K562 (cell line): ENCODE data around the gene PITX1. TPM values are rescaled to one million over a fixed set of nuclear protein-coding genes. Genes with fewer than 3 reads are reported as not detected.

Source experiments
- ATAC-seq: fragments of 200-7000 bp; cut with Tn5 transposase; 3 replicates; pipeline ENCODE4 v1.9.1; 2020; ENCODE audit warnings: moderate library complexity
- BruUV-seq: library from RNA; stranded (reverse); fragments of 400-500 nt; replicated peaks from 2 replicates; lab custom pipeline; 2021; lab: Mats Ljungman, UMichigan
- CTCF ChIA-PET: fragments of 300-600 bp; formaldehyde crosslinking; extraction: SDS; loops from one replicate; lab custom pipeline; 2021; ENCODE audit warnings: low intra/inter-chr PET ratio; lab: Yijun Ruan, JAX
- POLR2A ChIA-PET: fragments of 300-600, 350-650 bp; sonication (Branson Sonifier 250); formaldehyde crosslinking; extraction: SDS; loops from one replicate; lab custom pipeline; 2021; ENCODE audit warnings: antibody characterized with exemption, inconsistent platforms; lab: Yijun Ruan, JAX
- DNase-seq, 4 experiments: peaks; one replicate each; pipeline versions ENCODE4 v3.0.0 to v3.0.0-alpha.2; 2011 to 2018; ENCODE audit warnings: low spot score in 3 of 4, mixed read lengths in 3 of 4; ENCODE audit errors: extremely low read depth in 1 of 4
- FAIRE-seq: peaks from 2 replicates; lab custom pipeline; 2011; peaks lifted over from hg19 to GRCh38; lab: Jason Lieb, UNC
- H2AFZ ChIP-seq: 2 replicates; pipeline ENCODE4 v1.6.0; 2011; ENCODE audit warnings: low read depth, low read length, control low read depth, inconsistent platforms
- H3K27ac ChIP-seq: fragments of 200-600 bp; 3 replicates; pipeline ENCODE4 v1.8.0; 2011; ENCODE audit warnings: low read depth, mild to moderate bottlenecking, control low read depth, inconsistent platforms, low read length, moderate library complexity, mixed read lengths; ENCODE audit errors: extremely low read depth
- H3K27me3 ChIP-seq, 2 experiments: fragments of 300-600 bp in 1 of 2; 2 replicates in 1 of 2; 3 replicates in 1 of 2; pipeline versions ENCODE4 v1.6.0 to v1.8.0; 2011; ENCODE audit warnings: inconsistent platforms in 2 of 2, low read length in 2 of 2, mild to moderate bottlenecking in 1 of 2, mixed read lengths in 1 of 2, moderate library complexity in 1 of 2; ENCODE audit not compliant: control insufficient read depth in 2 of 2, insufficient read depth in 2 of 2
- H3K36me3 ChIP-seq: fragments of 300-600 bp; 3 replicates; pipeline ENCODE4 v1.8.0; 2011; ENCODE audit warnings: mild to moderate bottlenecking, low read length, inconsistent platforms; ENCODE audit not compliant: control insufficient read depth, insufficient read depth
- H3K4me1 ChIP-seq, 2 experiments: fragments of 200-600 bp in 1 of 2; replicated peaks in 1 of 2; 2 replicates in 1 of 2; 3 replicates in 1 of 2; pipeline versions ENCODE4 v1.5.1 to v1.8.0; 2011; ENCODE audit warnings: inconsistent platforms in 2 of 2, low read length in 2 of 2, mild to moderate bottlenecking in 1 of 2, mixed read lengths in 1 of 2, moderate library complexity in 1 of 2; ENCODE audit not compliant: control insufficient read depth in 2 of 2, insufficient read depth in 2 of 2
- H3K4me2 ChIP-seq: 2 replicates; pipeline ENCODE4 v1.6.1; 2011; ENCODE audit warnings: low read length, control low read depth, inconsistent platforms, mixed read lengths; ENCODE audit not compliant: insufficient read depth
- H3K4me3 ChIP-seq: fragments of 200-600 bp; sonication (generic), shearing (Covaris generic); 2 replicates; pipeline ENCODE4 v1.5.1; 2016; ENCODE audit warnings: control low read depth, inconsistent platforms
- H3K79me2 ChIP-seq: fragments of 200-600 bp; 3 replicates; pipeline ENCODE4 v1.8.0; 2011; ENCODE audit warnings: low read length, inconsistent platforms; ENCODE audit not compliant: control insufficient read depth, insufficient read depth
- H3K9ac ChIP-seq, 2 experiments: 2 replicates each; pipeline versions ENCODE4 v1.6.0 to v1.6.1; 2011; ENCODE audit warnings: low read depth in 2 of 2, low read length in 2 of 2, control low read depth in 1 of 2, inconsistent platforms in 1 of 2, mild to moderate bottlenecking in 1 of 2, mixed read lengths in 1 of 2; ENCODE audit not compliant: insufficient read depth in 1 of 2
- H3K9me1 ChIP-seq: one replicate; pipeline ENCODE4 v1.6.0; 2011; ENCODE audit warnings: inconsistent platforms, mild to moderate bottlenecking, low read length, moderate library complexity; ENCODE audit not compliant: control insufficient read depth, insufficient read depth
- H3K9me3 ChIP-seq: replicated peaks from 2 replicates; pipeline ENCODE4 v1.5.1; 2011; ENCODE audit warnings: low read depth, low read length, inconsistent platforms; ENCODE audit not compliant: control insufficient read depth, insufficient read depth
- H4K20me1 ChIP-seq: replicated peaks from 2 replicates; pipeline ENCODE4 v1.6.1; 2011; ENCODE audit warnings: low read length, inconsistent platforms, mixed read lengths; ENCODE audit not compliant: control insufficient read depth, insufficient read depth
- KDM1A ChIP-seq, 2 experiments: fragments of 450-650 bp; IDR thresholded peaks; 2 replicates each; pipeline ENCODE4 v1.6.1; 2016; ENCODE audit warnings: mild to moderate bottlenecking in 2 of 2
- MTA2 ChIP-seq: fragments of 450-650 bp; IDR thresholded peaks from 2 replicates; pipeline ENCODE4 v1.6.1; 2016; ENCODE audit warnings: low read depth
- MYBL2 ChIP-seq, 2 experiments: fragments of 450-650 bp in 1 of 2; sonication (generic) in 1 of 2; formaldehyde crosslinking in 1 of 2; IDR thresholded peaks; 2 replicates each; pipeline versions ENCODE4 v1.6.1 to v1.8.1; 2017 to 2022; ENCODE audit warnings: borderline replicate concordance in 1 of 2, inconsistent platforms in 1 of 2, low read depth in 1 of 2, mild to moderate bottlenecking in 1 of 2, missing genetic modification reagents in 1 of 2, moderate library complexity in 1 of 2
- NR2F6 ChIP-seq: fragments of 450-650 bp; formaldehyde crosslinking; IDR thresholded peaks from 2 replicates; pipeline ENCODE4 v1.4.0; 2020; ENCODE audit warnings: mild to moderate bottlenecking
- SIRT6 ChIP-seq: IDR thresholded peaks from one replicate; pipeline ENCODE4 v1.6.1; 2012; ENCODE audit warnings: low read depth, mild to moderate bottlenecking, control low read depth, inconsistent platforms, low read length, moderate library complexity
- SMAD4 ChIP-seq: fragments of 250-450 bp; sonication (Bioruptor Pico); conservative IDR thresholded peaks from 2 replicates; pipeline ENCODE4 v1.8.0; 2021; ENCODE audit warnings: inconsistent platforms, mild to moderate bottlenecking, moderate library complexity
- SMARCA5 ChIP-seq: fragments of 450-650 bp; IDR thresholded peaks from 2 replicates; pipeline ENCODE4 v1.6.1; 2016
- USF2 ChIP-seq: sonication (generic); formaldehyde crosslinking; IDR thresholded peaks from 2 replicates; pipeline ENCODE4 v1.5.0; 2020; ENCODE audit warnings: missing genetic modification reagents
- XRCC5 ChIP-seq: fragments of 200-400 bp; formaldehyde crosslinking; IDR thresholded peaks from 2 replicates; pipeline ENCODE4 v1.6.1; 2017; ENCODE audit warnings: low read depth, mild to moderate bottlenecking, low read length
- WGBS: fragments of 100-300 bp; shearing (Covaris generic); methylation state at CpG from one replicate; pipeline ENCODE4 v1.1.6; 2016; ENCODE audit warnings: low coverage, mixed read lengths; ENCODE audit not compliant: insufficient coverage; ENCODE audit errors: missing lambda C conversion rate; 5-methylcytosine and 5-hydroxymethylcytosine counted together
- in situ Hi-C: fragments of 300-500 bp; cut with MboI; formaldehyde crosslinking; loops from 4 replicates; pipeline ENCODE4 v1.15.0; 2018; ENCODE audit warnings: inconsistent platforms, mixed read lengths
- intact Hi-C: fragments of 100-400 bp; cut with micrococcal nuclease; formaldehyde crosslinking; loops from 2 replicates; pipeline ENCODE4 v1.14.2; 2022
- polyA plus RNA-seq, 8 experiments: library from polyadenylated mRNA; depleted of rRNA in 4 of 8; stranded (reverse) in 5 of 8; unstranded in 3 of 8; fragments of >200 nt; fragmentation: Nextera tagmentation in 2 of 8; fragmentation: Illumina TruSeq in 1 of 8; extraction: Ambion mirVana in 2 of 8; extraction: Trizol in 1 of 8; gene quantifications; 2 replicates each; pipeline versions ENCODE4 v1.2.1 to v1.2.3, GENCODE V29; 2011 to 2014; ENCODE audit warnings: inconsistent platforms in 1 of 8, missing spikeins in 1 of 8
- total RNA-seq, 7 experiments: library from RNA; depleted of rRNA in 6 of 7; stranded (reverse); fragments of >200 nt in 6 of 7; fragmentation: Illumina TruSeq in 2 of 7; extraction: Trizol in 2 of 7; gene quantifications; 2 replicates each; pipeline versions ENCODE4 v1.2.1 to v1.2.3, GENCODE V29; 2011 to 2021; ENCODE audit warnings: low replicate concordance in 1 of 7

PITX1 gene
- total and polyA plus RNA-seq, 9 of the 15 experiments (the other 6 are each of a cell fraction or from before 2014, with no cell fraction given): 0.13 to 88.2 (median 24.9) TPM

- in situ Hi-C loops (no loop called here), intact Hi-C loops (no loop called here)
- Histone ChIP-seq H3K36me3 (no peaks in the 10 kb centered on the region; the same call in 2 of the 3 replicates), H4K20me1 (no peaks in the 10 kb centered on the region), H3K27ac (no peak overlapping the region), H3K4me1 (peaks cover 15 to 22% of the 10 kb centered on the region in 2 experiments), H3K9me3 (no peaks in the 10 kb centered on the region), H3K4me3 (no peak overlapping the region), H3K4me2 (no peak overlapping the region), H3K27me3 (no peaks in the 10 kb centered on the region), H3K9me1 (no peaks in the 10 kb centered on the region), H3K79me2 (peaks cover 6% of the 10 kb centered on the region), H3K9ac (no peak overlapping the region), H2AFZ (no peak overlapping the region)
- ChIA-PET POLR2A (no interaction called here), CTCF (no interaction called here)
- FAIRE-seq (no peak), DNase-seq (no peak), ATAC-seq (no peak)
- no peak for TF ChIP-seq SIRT6
- no peak for TF ChIP-seq MYBL2 (IDR thresholded peaks at IDR 0.05; ENCODE audit: low read depth)
- no peak for TF ChIP-seq MYBL2 (CRISPR knock-in tag; IDR thresholded peaks at IDR 0.05; ENCODE audit: borderline replicate concordance)
- TF ChIP-seq MTA2: no peak
- WGBS: 80% methylated on average over 4 of the region's 11 CpGs
- BruUV-seq: no TSS peak
Measured at GRCh38 chr5:135040034-135040332, 6.0 kb upstream of the PITX1 start.

- Histone ChIP-seq H3K27ac (no peak overlapping the region), H3K9ac (no peak overlapping the region), H3K9me3 (no peaks in the 10 kb centered on the region), H2AFZ (no peak overlapping the region), H3K4me1 (peaks cover 19 to 27% of the 10 kb centered on the region in 2 experiments), H3K27me3 (no peaks in the 10 kb centered on the region), H3K4me3 (no peak overlapping the region), H4K20me1 (no peaks in the 10 kb centered on the region), H3K36me3 (no peaks in the 10 kb centered on the region; the same call in 2 of the 3 replicates), H3K9me1 (no peaks in the 10 kb centered on the region), H3K79me2 (peaks cover 12% of the 10 kb centered on the region), H3K4me2 (no peak overlapping the region)
- in situ Hi-C loops (no loop called here), intact Hi-C loops (no loop called here)
- WGBS: 92% methylated on average over 13 of the region's 87 CpGs
- ATAC-seq (no peak), DNase-seq (no peak), FAIRE-seq (no peak)
- ChIA-PET POLR2A (interaction anchor here (0.6 kb wide), 1 partner anchor 995 kb away, joined by 4 read pairs; no protein-coding TSS in a partner anchor), CTCF (no interaction called here)
- BruUV-seq: no TSS peak
- TF ChIP-seq USF2 (CRISPR knock-in tag): no peak
- TF ChIP-seq NR2F6 (CRISPR knock-in tag): no peak
- TF ChIP-seq SMAD4: no peak
- no peak for TF ChIP-seq KDM1A (IDR thresholded peaks at IDR 0.05)
- TF ChIP-seq SMARCA5: no peak
- no peak for TF ChIP-seq XRCC5
Measured at GRCh38 chr5:135039271-135040033, 5.4 kb upstream of the PITX1 start.
